Astrocyte (in vitro differentiated cells and primary cell): ENCODE results near the gene MRFAP1. TPM values are rescaled to one million over a fixed set of nuclear protein-coding genes. Genes with fewer than 3 reads are reported as not detected.

Source experiments
- DNase-seq: peaks from one replicate; pipeline ENCODE4 v3.0.0-alpha.2; 2010; ENCODE audit warnings: low read depth
- FAIRE-seq: peaks from 2 replicates; lab custom pipeline; 2011; peaks lifted over from hg19 to GRCh38; lab: Jason Lieb, UNC
- H2AFZ ChIP-seq: 2 replicates; pipeline ENCODE4 v1.6.0; 2012; ENCODE audit warnings: low read depth, low read length, inconsistent platforms
- H3K27ac ChIP-seq: 2 replicates; pipeline ENCODE4 v1.5.1; 2011; ENCODE audit warnings: low read depth, low read length, inconsistent platforms
- H3K27me3 ChIP-seq: 2 replicates; pipeline ENCODE4 v1.6.0; 2011; ENCODE audit warnings: low read length, inconsistent platforms; ENCODE audit not compliant: insufficient read depth
- H3K36me3 ChIP-seq: 2 replicates; pipeline ENCODE4 v1.5.1; 2011; ENCODE audit warnings: low read length, inconsistent platforms; ENCODE audit not compliant: insufficient read depth
- H3K4me1 ChIP-seq: 2 replicates; pipeline ENCODE4 v1.5.1; 2011; ENCODE audit warnings: low read length, inconsistent platforms; ENCODE audit not compliant: insufficient read depth
- H3K4me2 ChIP-seq: 2 replicates; pipeline ENCODE4 v1.6.0; 2012; ENCODE audit warnings: low read length, inconsistent platforms
- H3K4me3 ChIP-seq: 2 replicates; pipeline ENCODE4 v1.5.1; 2011; ENCODE audit warnings: low read depth, mild to moderate bottlenecking, low read length, inconsistent platforms; ENCODE audit not compliant: insufficient read depth
- H3K79me2 ChIP-seq: 2 replicates; pipeline ENCODE4 v1.6.0; 2012; ENCODE audit warnings: mild to moderate bottlenecking, low read length, inconsistent platforms; ENCODE audit not compliant: insufficient read depth
- H3K9ac ChIP-seq: 2 replicates; pipeline ENCODE4 v1.6.0; 2012; ENCODE audit warnings: mild to moderate bottlenecking, low read length, inconsistent platforms
- H3K9me3 ChIP-seq: 2 replicates; pipeline ENCODE4 v1.5.1; 2012; ENCODE audit warnings: low read depth, mild to moderate bottlenecking, low read length, inconsistent platforms; ENCODE audit not compliant: insufficient read depth
- H4K20me1 ChIP-seq: 2 replicates; pipeline ENCODE4 v1.6.0; 2012; ENCODE audit warnings: low read length, inconsistent platforms; ENCODE audit not compliant: insufficient read depth
- H3K27ac Mint-ChIP-seq: one replicate; pipeline ENCODE4 v1.8.0; 2021; ENCODE audit warnings: mild to moderate bottlenecking, mixed read lengths; ENCODE audit not compliant: unreplicated experiment
- H3K27me3 Mint-ChIP-seq: one replicate; pipeline ENCODE4 v1.8.0; 2021; ENCODE audit warnings: low read depth, mixed read lengths; ENCODE audit not compliant: unreplicated experiment
- H3K36me3 Mint-ChIP-seq: one replicate; pipeline ENCODE4 v1.8.0; 2021; ENCODE audit warnings: low read depth, mixed read lengths; ENCODE audit not compliant: unreplicated experiment
- H3K4me1 Mint-ChIP-seq: one replicate; pipeline ENCODE4 v1.8.0; 2021; ENCODE audit warnings: low read depth, mixed read lengths; ENCODE audit not compliant: unreplicated experiment
- H3K4me3 Mint-ChIP-seq: one replicate; pipeline ENCODE4 v1.8.0; 2021; ENCODE audit warnings: mild to moderate bottlenecking, moderate library complexity, mixed read lengths; ENCODE audit not compliant: unreplicated experiment
- H3K9me3 Mint-ChIP-seq: one replicate; pipeline ENCODE4 v1.8.0; 2021; ENCODE audit warnings: mild to moderate bottlenecking, mixed read lengths; ENCODE audit not compliant: unreplicated experiment
- EZH2 ChIP-seq: IDR thresholded peaks from 2 replicates; pipeline ENCODE4 v1.6.1; 2012; ENCODE audit warnings: mild to moderate bottlenecking, low read length, inconsistent platforms; ENCODE audit not compliant: insufficient read depth
- total RNA-seq: library from RNA; stranded (reverse); gene quantifications from 2 replicates; pipeline ENCODE4 v1.2.1, GENCODE V29; 2021
- TF ChIP-seq, protein P1 (sequence below): IDR thresholded peaks from 2 replicates; pipeline ENCODE4 v1.5.1; 2011; ENCODE audit warnings: low read depth, mild to moderate bottlenecking, inconsistent platforms, low read length, moderate library complexity; ENCODE audit not compliant: insufficient read depth

Gene MRFAP1
- total RNA-seq, 1 donor from 2014 or later, result 278 TPM

DNA sequence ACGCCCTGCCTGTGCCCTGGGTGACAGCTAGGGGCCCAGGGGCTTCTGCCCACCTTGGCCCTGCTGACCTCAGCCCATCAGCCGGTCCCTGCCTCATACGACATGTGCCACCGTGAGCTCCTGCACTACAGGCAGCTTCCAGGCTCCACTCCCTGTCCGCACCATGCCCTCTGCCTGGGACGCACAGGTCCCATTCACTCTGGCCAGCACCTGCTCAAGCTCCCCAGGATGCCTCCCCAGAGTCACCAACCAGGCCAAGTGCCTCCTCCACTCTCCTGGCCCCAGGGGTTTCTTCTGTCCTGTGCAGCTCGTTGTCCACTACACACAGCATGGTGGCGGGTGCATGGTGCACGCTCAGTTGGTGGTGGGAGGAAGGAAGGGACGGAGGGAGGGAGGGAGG lies 20.2 kb upstream of the MRFAP1 start:
- Mint-ChIP-seq H3K27ac (no peak overlapping the region), H3K27me3 (no peaks in the 10 kb centered on the region), H3K4me1 (no peaks in the 10 kb centered on the region), H3K4me3 (no peak overlapping the region), H3K36me3 (peaks cover 11% of the 10 kb centered on the region), H3K9me3 (peaks cover 3% of the 10 kb centered on the region)
- no peak overlapping the region for H3K27ac ChIP-seq
- H3K36me3 ChIP-seq, result peaks cover 3% of the 10 kb centered on the region
- FAIRE-seq (no peak), DNase-seq (no peak)
- H3K9ac ChIP-seq, result no peak overlapping the region
- no peaks in the 10 kb centered on the region for H4K20me1 ChIP-seq
- no peak overlapping the region for H3K4me3 ChIP-seq
- TF ChIP-seq EZH2, result no peak
- TF ChIP-seq, protein P1, sequence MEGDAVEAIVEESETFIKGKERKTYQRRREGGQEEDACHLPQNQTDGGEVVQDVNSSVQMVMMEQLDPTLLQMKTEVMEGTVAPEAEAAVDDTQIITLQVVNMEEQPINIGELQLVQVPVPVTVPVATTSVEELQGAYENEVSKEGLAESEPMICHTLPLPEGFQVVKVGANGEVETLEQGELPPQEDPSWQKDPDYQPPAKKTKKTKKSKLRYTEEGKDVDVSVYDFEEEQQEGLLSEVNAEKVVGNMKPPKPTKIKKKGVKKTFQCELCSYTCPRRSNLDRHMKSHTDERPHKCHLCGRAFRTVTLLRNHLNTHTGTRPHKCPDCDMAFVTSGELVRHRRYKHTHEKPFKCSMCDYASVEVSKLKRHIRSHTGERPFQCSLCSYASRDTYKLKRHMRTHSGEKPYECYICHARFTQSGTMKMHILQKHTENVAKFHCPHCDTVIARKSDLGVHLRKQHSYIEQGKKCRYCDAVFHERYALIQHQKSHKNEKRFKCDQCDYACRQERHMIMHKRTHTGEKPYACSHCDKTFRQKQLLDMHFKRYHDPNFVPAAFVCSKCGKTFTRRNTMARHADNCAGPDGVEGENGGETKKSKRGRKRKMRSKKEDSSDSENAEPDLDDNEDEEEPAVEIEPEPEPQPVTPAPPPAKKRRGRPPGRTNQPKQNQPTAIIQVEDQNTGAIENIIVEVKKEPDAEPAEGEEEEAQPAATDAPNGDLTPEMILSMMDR, result no peak
- no peak overlapping the region for H2AFZ ChIP-seq
- H3K79me2 ChIP-seq, result no peaks in the 10 kb centered on the region
- no peaks in the 10 kb centered on the region for H3K4me1 ChIP-seq
- H3K9me3 ChIP-seq, result no peaks in the 10 kb centered on the region
- H3K27me3 ChIP-seq, result no peaks in the 10 kb centered on the region
- H3K4me2 ChIP-seq, result no peak overlapping the region

DNA sequence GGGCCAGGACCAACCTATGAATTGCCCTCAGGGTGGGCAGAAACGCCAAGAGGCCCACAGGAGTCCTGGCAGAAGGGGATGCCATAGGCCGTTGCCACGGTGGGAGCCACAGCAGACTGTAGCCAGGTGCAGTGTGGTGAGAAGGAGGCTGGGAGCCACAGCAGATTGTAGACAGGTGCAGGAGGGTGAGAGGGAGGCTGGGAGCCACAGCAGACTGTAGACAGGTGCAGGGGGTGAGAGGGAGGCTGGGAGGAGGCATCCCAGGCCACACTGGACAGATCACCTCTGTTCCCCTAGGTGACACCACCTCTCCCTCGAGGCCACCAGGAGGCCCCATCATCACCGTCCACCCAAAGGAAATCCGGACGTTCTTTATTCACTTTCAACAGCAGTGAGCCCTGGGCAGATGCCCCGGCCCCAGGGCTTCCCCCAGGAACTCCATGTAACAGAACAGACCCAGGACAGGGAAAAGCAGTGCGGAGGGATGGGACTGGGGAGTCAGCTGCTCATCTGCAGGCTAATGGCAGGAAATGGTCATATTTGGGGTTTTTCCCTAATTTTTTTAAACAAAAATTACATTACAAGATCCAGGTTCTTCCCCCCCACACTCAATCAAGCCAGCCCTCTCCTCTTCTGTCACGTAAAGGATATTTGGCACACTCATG lies 19.5 kb upstream of the MRFAP1 start:
- no peaks in the 10 kb centered on the region for H3K9me3 ChIP-seq
- no peak overlapping the region for H2AFZ ChIP-seq
- H3K27ac ChIP-seq, result no peak overlapping the region
- no peaks in the 10 kb centered on the region for H3K27me3 ChIP-seq
- H3K4me2 ChIP-seq, result no peak overlapping the region
- H3K27me3 Mint-ChIP-seq, result no peaks in the 10 kb centered on the region
- no peak for TF ChIP-seq EZH2
- TF ChIP-seq, protein P1, result no peak
- no peaks in the 10 kb centered on the region for H4K20me1 ChIP-seq
- no peak overlapping the region for H3K9ac ChIP-seq
- H3K4me3 Mint-ChIP-seq, result no peak overlapping the region
- no peak overlapping the region for H3K27ac Mint-ChIP-seq
- H3K4me1 Mint-ChIP-seq, result no peaks in the 10 kb centered on the region
- no peaks in the 10 kb centered on the region for H3K79me2 ChIP-seq
- FAIRE-seq, result no peak
- peaks cover 2% of the 10 kb centered on the region for H3K36me3 ChIP-seq
- DNase-seq, result no peak
- H3K4me1 ChIP-seq, result no peaks in the 10 kb centered on the region
- no peak overlapping the region for H3K4me3 ChIP-seq
- H3K9me3 Mint-ChIP-seq, result peaks cover 3% of the 10 kb centered on the region
- H3K36me3 Mint-ChIP-seq, result peaks cover 11% of the 10 kb centered on the region

DNA sequence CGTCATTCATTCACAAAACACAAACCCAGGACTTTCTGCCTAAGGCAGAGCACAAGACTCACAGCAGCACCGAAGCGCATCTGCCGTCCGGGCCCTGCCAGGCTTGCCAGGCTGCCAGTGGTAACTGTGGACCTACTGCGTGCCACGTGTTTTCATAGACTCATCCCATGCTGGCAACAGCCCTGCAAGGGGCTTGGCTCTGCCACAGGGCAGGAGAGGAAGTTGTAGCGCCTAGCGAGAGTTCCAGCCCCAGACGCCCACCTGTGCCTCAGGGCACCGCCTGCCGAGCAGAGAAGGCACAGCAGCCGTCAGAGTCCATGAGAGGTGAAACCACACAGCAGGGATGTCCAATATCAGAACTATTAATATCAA lies 18.9 kb upstream of the MRFAP1 start:
- FAIRE-seq (no peak), DNase-seq (no peak)
- Histone ChIP-seq H3K9ac (no peak overlapping the region), H3K4me1 (no peaks in the 10 kb centered on the region), H3K79me2 (no peaks in the 10 kb centered on the region), H3K27ac (no peak overlapping the region), H4K20me1 (no peaks in the 10 kb centered on the region), H3K36me3 (no peaks in the 10 kb centered on the region), H3K9me3 (no peaks in the 10 kb centered on the region), H3K4me2 (no peak overlapping the region), H2AFZ (no peak overlapping the region), H3K4me3 (no peak overlapping the region), H3K27me3 (no peaks in the 10 kb centered on the region)
- H3K4me3 Mint-ChIP-seq, result no peak overlapping the region
- no peaks in the 10 kb centered on the region for H3K4me1 Mint-ChIP-seq
- TF ChIP-seq, protein P1, result no peak
- no peak for TF ChIP-seq EZH2
- H3K27ac Mint-ChIP-seq, result no peak overlapping the region
- peaks cover 3% of the 10 kb centered on the region for H3K9me3 Mint-ChIP-seq
- no peaks in the 10 kb centered on the region for H3K27me3 Mint-ChIP-seq
- peaks cover 5% of the 10 kb centered on the region for H3K36me3 Mint-ChIP-seq
